HG03378 (cell line): ENCODE data around the gene FMN1.

Source experiments
- ATAC-seq: cut with Tn5 transposase; IDR thresholded peaks from one replicate; pipeline ENCODE4 v1.9.1; 2021; ENCODE audit warnings: mild to moderate bottlenecking, moderate library complexity; ENCODE audit not compliant: unreplicated experiment

The FMN1 gene

DNA sequence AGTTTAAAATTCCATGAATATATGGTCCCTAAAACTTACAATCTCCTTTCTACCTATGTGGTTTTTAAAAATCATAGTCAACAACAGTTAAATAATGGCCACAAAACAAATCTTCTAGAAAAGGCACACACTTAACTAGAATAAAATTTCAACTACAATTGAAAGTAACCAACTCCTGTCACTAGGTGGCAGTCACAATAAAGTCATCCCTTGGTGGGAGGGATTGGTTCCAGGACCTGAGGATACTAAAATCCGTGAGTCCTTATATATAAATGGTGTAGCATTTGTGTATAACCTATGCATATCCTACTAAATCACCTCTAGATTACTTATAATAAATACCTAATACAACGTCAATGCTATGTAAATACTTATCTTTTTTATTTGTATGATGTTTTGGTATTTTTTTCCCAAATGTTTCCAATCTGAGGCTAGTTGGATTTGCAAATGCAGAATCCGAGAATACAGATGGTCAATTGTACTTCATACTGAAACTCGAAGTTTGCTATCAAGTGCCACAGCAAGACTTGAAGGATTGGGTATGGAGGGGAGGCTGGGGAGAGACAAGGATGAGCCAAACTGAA lies 172.6 kb downstream of the FMN1 start:
- ATAC-seq, result no peak

DNA sequence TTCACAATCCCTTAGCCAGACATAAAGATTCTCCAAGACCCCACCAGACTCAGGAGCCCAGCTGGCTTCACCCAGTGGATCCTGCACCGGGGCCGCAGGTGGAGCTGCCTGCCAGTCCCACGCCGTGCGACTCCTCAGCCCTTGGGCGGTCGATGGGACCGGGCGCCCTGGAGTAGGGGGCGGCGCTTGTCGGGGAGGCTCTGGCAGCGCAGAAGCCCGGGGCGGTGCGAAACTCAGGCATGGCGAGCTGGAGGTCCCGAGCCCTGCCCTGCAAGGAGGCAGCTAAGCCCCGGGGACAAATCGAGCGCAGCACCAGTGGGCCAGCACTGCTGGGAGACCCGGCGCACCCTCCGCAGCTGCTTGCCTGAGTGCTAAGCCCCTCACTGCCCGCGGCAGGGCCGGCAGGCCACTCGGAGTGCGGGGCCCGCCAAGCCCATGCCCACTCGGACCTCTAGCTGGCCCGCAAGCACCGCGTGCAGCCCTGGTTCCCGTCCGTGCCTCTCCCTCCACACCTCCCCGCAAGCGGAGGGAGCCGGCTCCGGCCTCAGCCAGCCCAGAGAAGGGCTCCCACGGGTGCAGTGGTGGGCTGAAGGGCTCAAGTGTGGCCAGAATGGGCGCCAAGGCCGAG lies 175.0 kb downstream of the FMN1 start:
- ATAC-seq, result no peak

DNA sequence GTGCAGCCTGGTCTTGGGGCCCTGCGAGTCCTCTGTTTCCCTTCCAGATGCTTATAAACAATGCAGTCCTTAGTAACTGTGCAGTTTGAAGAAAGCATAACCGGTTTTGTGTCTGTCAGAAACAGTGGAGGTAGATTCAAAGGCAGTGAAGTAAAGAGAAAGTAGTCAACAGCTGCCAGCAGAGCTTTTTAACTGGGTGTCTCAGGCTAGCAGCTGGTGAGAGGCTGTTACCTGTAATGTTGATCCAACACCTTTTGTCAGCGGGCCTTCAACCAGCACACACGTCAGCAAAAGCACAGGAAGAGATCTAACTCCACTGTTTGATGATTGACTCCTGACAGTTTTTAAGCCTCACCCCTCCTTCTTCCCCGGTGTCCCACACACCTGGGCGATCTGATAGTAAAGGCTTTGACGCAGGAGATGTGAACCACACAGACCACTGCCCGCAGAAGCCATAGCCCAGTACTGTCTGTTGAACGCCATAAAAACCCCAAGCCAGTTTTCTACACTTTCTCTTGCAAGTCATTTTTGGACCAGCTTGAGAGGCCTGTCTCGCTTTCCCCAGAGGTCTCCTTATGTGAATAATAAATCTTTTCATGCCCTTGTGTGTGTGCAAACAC lies 178.0 kb downstream of the FMN1 start:
- no peak for ATAC-seq

DNA sequence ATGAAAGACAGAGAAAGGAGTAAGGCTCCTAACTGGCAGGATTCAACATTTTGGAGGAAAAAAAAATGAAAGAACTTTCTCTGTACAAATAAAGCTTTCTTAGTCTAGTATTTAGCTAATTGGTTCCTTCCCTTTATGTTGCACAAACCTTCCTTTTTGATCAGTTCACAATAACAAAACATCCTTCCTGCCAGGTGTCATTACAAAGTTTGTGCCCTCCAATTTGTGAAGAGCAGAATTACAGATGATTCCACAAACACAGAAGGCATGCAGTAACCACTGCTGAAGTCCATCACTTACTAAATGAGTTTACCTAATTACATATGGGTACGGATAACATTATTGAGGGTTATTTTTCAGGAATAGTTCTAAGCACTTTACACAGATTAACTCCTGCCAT lies 179.9 kb downstream of the FMN1 start:
- ATAC-seq, result no peak

DNA sequence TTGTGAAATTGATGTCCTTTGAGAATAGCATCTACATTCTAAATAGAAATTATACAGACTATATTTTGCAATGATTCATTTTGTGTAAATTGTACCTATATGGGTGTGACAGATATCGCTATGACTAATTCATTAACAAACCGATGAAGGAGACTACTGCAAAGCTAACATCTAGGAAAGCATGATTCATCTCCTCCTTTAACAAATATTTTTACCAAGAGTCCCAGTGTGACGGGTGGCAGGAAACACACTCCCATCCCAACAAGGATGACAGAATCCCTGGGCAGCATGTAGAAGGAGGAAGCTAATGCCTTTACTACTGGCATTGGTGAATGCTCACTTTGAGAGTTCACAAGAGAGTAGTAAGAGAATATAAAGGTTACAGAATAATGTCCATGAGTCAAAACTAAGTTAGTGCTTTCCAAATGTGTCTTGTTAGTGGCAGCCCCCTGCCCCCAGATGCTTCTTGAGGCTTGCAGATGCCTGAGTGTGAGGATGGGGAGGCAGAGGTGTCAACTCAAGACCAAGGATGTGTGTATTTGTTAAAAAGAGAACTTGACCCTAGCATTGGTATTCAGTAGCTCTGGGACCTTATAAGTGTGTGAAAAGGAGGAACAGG lies 180.6 kb downstream of the FMN1 start:
- ATAC-seq, result no peak

DNA sequence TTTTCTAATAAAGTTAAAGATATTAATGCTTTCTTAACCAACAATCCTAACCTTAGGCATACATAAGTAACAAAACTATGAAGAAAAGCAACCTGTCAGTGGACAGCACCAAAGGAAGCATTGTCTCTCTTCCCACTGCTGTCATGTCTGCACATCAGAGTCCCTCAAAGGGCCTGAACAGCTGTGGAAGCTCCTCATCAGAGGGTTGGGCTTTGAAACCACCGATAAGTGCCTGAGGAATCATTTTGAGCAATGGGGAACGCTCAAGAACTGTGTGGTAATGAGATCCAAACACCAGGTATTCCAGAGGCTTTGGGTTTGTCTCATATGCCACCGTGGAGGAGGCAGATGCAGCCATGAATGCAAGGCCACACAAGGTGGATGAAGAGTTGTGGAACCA lies 182.5 kb downstream of the FMN1 start:
- no peak for ATAC-seq

DNA sequence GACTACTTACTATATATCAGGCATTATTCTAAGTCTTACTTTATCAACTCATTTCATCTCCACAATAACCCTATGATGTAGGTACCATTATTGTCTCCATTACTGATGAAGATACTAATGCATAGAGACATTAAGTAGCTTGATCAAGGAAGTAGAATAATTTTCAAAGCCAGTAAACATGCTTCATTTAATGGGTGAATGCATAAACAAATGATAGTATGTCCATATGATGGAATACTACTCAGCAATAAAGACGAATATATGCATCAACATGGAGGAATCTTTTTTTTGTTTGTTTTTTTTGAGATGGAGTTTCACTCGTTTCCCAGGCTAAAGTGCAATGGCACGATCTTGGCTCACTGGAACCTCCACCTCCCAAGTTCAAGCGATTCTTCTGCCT lies 184.9 kb downstream of the FMN1 start:
- no peak for ATAC-seq

DNA sequence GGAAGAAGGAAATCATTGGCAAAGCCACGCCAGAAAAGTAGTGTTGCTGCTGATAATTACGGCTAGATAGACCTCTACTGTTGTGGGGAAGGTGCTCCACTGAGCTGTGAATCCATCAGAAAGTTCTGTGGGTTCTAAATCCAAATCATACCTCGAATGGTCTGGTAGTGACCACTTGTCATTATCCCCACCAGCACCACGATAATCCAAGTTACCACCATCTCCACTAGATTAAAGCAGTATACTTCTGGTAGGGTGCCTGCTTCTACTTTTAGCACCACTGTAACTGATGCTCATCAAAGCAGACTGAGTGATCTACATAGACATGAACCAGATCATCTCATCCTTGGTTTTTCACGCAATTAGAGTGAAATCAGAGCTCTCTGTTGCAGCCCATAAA lies 185.5 kb downstream of the FMN1 start:
- no peak for ATAC-seq

DNA sequence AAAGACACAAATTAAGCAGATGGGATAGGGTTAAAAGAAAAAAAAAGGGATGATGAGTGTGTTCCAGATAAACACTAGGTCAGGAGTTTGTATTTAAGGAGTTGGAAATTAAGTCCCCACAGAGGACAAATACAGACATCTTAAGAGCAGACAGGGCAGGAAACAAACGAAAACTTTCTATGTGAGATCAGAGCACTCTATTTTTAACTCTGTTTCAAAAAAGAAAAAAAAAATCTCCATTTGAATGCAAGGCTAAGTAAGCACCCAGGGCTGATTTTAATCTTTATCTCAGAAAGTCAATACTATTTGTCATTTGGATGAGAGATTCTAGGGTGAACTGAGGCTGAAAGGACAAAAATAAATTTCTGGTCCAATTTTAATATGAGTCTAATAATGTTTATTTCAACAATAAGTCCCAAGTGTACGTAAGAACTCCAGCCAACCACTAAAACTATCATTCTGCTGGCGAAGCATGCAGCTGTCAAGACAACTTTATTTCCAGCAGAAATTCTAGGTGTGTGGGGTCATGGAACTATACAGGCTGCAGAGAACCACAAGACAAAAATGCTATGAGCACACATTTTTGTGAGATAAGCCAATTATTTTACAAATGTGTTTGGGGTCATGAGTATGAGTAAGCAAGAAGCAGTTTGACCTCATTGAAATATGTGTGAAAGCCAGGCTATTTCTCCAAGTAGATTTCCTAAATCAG lies 186.1 kb downstream of the FMN1 start:
- ATAC-seq, result no peak

DNA sequence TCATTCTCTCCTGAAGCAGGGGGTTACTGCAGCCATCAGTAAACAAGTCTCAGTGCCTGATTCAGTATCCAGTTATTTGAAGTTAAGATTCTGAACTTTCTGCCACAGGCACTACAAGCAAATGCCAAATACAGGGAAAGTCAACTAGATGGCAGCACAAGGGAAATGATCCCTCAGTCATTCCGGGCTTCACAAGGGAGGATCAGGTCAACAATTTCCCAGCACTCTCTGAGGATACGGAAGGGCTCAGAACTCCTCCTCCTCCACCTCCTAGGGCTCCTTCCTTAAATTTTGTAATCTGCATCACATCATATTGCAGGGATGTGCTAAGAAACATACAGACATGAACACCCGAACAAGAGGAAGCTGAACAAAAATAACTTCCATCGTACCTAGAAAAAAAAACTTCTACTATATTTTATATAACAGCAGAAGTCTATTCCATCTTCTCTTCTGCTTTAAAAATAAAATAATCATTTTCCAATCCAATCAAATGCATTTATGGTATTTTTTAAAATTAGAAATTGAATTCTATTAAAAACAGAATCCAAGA lies 187.1 kb downstream of the FMN1 start:
- ATAC-seq, result no peak

DNA sequence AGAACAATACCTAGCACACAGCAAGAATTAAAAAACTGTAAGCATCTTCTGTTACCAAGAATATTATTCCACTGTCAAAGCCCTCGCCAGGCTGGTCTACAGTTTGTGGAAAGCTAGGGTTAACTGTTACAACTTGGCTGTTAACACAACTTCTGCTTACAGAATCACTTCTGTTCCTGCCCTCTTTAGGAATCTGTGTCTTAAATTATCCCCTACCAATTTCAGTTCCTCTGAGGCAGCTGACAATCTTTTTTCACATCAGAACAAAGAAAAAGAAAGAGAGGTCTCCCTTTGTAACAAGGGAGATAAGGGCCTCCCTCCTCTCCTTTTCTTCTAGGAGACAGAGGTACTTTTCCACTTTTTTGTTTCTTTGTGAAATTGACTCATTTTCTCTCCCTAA lies 188.9 kb downstream of the FMN1 start:
- no peak for ATAC-seq

DNA sequence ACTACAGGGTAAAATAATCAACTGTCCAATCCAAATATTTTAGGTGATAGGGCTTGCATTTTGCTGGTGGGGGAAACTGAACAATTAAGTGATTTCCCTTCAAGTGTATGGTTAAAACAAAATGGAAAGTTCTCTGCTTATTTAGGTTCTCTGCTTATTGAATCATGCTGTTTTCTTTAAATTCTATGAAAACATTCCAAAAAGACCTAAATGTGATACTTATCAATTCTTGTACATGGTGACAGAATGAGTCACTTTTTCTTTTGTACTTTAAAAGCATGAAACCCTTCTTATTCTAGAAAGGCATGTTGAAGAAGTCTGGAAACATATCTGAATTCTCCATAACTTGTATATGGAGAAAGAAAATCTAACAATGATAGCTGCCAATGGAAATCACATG lies 192.6 kb downstream of the FMN1 start:
- no peak for ATAC-seq

DNA sequence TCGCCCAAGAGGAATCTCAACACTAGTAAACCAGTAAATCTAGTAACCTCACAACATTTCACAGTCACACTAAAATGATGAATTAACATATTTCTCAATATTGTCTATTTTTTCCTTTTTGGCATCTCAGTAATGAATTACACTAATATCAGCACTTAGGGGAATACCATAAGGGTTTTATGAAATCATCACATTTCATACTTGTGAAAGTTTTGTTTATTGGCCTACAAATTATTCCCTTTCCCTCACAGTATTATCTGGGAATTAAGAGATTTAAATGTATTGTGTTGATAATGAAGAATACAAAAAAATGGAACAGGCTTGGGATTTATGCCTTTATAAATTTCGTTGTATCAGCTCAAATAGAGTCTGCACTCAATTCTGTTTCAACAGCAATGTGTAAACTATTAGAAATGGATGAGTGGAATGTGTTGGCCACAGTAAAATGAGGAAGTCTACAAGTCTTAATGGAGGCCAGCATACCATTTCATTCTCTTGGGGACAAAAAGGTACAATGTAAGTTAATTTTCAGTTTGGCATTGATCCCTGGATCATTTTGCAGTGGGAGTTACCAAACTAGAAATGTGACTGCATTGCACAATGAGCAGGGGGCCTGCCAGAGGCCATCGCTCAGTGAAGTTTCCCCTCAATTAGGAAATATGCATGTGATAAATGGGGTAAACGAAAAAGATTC lies 195.4 kb downstream of the FMN1 start:
- ATAC-seq, result no peak

DNA sequence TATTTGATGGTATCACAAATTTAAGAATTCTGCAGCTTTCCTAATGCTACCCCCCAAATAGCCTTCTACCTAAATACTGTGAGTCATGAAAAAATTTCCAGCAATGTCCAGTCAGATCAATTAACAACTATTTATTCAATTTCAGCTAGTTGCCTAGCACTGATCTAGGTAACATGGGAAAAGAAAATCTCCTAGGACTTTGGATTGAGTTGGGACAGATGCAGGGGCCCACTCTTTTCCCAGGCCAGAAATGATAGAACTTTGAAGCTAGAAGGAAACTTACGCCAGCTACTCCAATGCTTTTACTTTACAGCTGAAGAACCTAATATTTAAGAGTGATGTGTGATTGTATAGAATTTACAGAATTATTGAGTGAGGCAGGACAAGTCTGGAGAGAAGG lies 196.3 kb downstream of the FMN1 start:
- no peak for ATAC-seq

DNA sequence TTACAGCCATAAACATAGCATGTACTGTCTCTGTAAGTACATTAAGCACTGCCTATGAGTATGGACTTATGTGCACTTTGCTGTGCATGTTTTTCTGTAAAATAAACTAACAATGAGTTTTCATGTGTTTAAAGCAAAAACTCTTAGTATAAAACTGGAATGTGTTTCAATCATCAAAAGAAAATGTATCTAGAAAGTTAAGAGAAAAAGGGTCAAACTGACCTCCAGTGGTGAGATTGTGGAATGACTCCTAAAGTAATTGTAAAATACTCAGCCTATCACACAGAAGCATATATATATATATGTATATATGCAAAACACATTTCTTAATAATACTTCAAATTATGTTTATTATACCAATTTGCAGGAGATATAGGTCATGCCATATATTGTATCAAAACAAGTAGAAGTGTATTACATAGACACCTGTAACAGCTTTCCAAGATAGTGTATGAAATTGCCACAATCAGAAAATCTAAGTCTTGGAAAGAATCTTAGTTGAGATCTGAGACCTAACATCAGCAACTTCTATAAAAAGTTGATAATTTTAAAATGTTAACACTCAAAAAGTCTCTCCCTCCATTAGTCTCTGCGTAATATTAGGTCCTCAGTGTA lies 199.6 kb downstream of the FMN1 start:
- no peak for ATAC-seq

DNA sequence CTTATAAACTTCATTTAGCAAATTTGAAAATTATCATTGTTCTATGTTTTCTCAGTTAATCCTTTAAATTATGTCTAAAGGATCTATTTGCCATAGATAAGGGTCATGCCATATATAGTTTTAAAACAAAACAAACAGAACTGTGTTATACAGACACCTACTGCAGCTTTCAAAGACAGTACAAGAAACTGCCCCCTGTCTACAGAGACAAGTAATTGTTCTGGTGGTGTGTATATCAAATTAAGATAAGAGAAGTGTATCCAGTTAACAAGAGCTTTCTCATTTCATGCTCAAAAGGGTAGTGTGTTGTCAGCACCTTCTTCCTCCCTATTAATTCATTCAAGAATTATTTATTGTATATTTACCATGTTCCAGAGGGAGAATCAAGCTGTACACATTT lies 201.2 kb downstream of the FMN1 start:
- no peak for ATAC-seq

DNA sequence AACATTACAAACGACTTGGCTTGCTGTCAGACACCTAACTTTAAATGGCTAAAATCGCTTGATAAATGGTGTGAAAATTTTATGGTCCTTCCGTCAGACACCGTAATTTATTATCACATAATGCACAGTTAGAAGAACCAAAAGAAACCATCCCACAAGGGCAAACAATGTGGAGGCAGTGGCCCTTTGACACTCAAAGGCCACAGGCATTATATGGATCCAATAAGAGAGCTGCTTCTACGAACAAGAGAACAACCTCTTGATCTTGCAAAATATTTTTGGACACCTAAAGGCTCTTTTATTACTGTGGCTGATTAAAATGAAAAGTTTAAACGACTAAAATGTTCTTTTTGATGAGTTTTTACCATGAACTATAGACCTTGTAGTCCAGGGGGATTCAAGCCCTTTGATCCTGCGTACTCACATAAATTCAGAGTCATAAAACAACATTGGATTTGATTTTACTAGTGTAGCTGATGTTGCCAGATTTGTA lies 202.8 kb downstream of the FMN1 start:
- no peak for ATAC-seq

DNA sequence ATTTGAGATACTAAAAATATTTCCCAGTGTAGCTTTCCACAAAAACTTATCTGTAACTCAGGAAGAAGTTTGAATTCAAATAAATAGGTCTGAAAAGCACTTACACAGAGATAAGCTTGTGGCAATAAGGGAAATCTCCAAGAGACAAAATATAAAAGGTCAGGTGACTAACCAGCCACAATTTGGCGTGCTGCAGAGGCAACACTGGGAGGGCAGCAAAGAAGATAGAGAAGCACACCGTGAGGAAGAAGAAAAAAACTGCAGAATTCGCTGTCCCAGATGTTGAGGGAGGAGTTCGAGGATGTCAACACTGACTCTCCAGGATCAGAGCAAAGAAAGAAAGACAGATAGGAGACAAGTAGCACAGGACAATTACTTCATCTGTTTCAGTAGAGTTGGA lies 204.4 kb downstream of the FMN1 start:
- no peak for ATAC-seq

DNA sequence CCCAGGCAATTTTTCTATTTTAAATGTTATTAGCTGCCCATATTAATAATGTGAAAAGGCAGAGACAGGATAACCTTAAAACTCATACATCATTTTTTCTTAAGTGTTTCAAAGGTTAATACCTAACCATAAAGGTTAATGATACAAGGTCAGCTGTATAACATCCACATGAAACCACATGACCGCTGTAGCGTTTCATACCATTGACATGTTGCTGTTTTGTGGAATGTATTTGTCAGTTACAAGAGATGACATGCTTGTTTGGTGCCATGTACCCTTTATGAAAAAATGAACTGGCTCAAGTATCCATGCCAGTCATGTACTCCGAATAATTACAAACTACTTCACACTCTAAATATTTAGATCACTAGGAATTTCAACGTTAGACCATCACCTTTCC lies 207.4 kb downstream of the FMN1 start:
- no peak for ATAC-seq

DNA sequence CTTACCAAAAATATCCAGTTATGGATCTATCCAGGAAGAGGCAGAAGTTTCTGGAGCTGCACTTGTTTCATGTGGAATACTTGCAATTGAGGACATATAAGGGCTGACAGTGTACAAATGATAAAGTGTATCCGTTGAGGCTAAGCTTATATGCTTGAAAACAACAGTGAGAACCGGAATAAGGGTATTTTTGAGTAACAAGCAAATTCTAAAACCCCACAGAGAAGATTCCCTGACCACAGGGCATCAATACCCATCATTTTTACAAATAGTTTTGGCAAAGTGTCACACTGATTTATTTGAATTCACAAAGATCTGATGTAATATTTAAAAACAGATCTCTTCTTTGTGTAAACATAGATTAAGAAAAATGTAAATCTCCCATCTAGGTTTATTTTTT lies 208.4 kb downstream of the FMN1 start:
- no peak for ATAC-seq
